Astrocyte of the cerebellum (primary cell): ENCODE measurements around the gene HOXA6.
A peak's percentile ranks its signal among the peaks of the same experiment; 100 is the strongest.

ENCODE experiments used
- DNase-seq: peaks from one replicate; pipeline ENCODE4 v3.0.0-alpha.2; 2011; ENCODE audit warnings: low read depth
- H3K4me3 ChIP-seq: 2 replicates; pipeline ENCODE4 v1.5.1; 2011; ENCODE audit warnings: mild to moderate bottlenecking, low read depth, low read length, moderate library complexity
- CTCF ChIP-seq: IDR thresholded peaks from 2 replicates; pipeline ENCODE4 v1.5.1; 2012; ENCODE audit warnings: low read length, low read depth, moderate library complexity, mild to moderate bottlenecking; ENCODE audit errors: missing control alignments
- in situ Hi-C: cut with HindIII; loops from 2 replicates; pipeline ENCODE4 v1.10.0; 2017; ENCODE audit warnings: low sequenced_read_pairs

The HOXA6 gene

GRCh38 chr7:27104341-27105058 lies 43.1 kb downstream of the HOXA6 start:
- DNase-seq: no peak
- no peak for TF ChIP-seq CTCF
- peak overlapping the region; percentile 91 for H3K4me3 ChIP-seq

GRCh38 chr7:27103489-27104226 lies 43.9 kb downstream of the HOXA6 start:
- in situ Hi-C loops: no loop called here
- DNase-seq: no peak
- peak overlapping the region; percentile 91 for H3K4me3 ChIP-seq
- TF ChIP-seq CTCF: no peak

More at GRCh38 chr7:27104341-27105058, 43.1 kb downstream of the HOXA6 start:
- in situ Hi-C loops: no loop called here

DNA sequence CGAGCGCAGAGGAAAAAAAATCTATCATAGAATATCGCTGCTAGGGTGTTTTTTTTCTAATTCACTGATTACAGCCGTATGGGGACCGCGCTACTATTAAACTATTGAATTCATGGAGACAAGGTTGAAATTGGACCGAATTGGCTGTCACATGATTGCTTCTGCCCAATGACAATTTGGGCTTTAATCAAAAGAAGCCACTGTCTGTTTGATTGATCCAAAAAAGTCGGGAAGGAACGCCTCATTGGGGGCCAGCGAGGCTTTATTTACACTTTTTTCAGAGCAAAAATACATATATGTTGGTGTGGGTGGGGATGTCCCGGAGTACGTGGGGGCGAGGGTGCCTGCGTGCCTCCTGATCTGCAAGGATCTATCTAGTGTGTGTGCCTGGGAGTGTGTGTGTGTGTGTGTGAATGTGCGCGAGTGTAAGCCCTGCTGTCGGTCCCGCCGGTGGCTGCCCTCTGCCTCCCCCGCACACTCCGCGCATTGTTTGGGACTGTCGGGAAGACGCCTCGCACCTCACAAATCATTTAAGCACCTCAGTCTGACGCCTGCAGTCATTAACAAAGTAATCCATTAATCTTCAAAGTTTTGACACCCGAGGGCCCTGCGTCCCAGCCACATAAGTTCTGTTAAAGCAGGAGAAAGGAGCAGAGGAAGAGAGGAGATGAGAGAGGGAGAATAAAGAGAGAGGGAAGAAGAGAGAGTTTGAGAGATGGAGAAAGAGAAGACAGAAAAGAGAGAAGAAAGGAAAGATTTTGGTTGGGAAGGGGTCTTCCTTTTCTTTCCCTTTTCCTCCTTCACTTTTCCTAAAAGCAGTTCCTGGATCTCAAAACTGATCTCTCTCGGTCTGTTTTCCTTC lies 44.8 kb downstream of the HOXA6 start, which contains the start of gene HOXA2:
HOXA2 (minus strand) TSS at position 103 of the 862 bp plus-strand sequence. CDS start 183 bp downstream, outside the sequence.
- TF ChIP-seq CTCF: no peak
- in situ Hi-C loops: no loop called here
- no peak for DNase-seq
- peak within 1 kb of the TSS; percentile 91 for H3K4me3 ChIP-seq

GRCh38 chr7:27101957-27102580 lies 45.5 kb downstream of the HOXA6 start:
- peak overlapping the region; percentile 91 for H3K4me3 ChIP-seq

GRCh38 chr7:27101171-27101956 lies 46.2 kb downstream of the HOXA6 start:
- in situ Hi-C loops: no loop called here
- peak overlapping the region; percentile 91 for H3K4me3 ChIP-seq
- no peak for DNase-seq
- TF ChIP-seq CTCF: no peak

More at GRCh38 chr7:27101957-27102580, 45.5 kb downstream of the HOXA6 start:
- no peak for DNase-seq
- in situ Hi-C loops: no loop called here
- no peak for TF ChIP-seq CTCF
